DND-41 (cell line): ENCODE data around the gene STRADA.
A peak's percentile ranks its signal among the peaks of the same experiment; 100 is the strongest.

Source experiments
- ATAC-seq: fragments of 200-7000 bp; cut with Tn5 transposase; 3 replicates; pipeline ENCODE4 v1.9.1; 2021; ENCODE audit warnings: low read depth; ENCODE audit not compliant: insufficient read depth
- DNase-seq: peaks from one replicate; pipeline ENCODE4 v3.0.0-alpha.2; 2020
- H2AFZ ChIP-seq: 2 replicates; pipeline ENCODE4 v1.6.0; 2012; ENCODE audit warnings: low read depth, low read length
- H3K27ac ChIP-seq: 2 replicates; pipeline ENCODE4 v1.5.1; 2012; ENCODE audit warnings: low read length, inconsistent platforms
- H3K27me3 ChIP-seq: fragments of 200-600 bp; sonication (generic); 2 replicates; pipeline ENCODE4 v1.6.0; 2012; ENCODE audit warnings: low read length, mild to moderate bottlenecking, inconsistent platforms; ENCODE audit not compliant: insufficient read depth, poor library complexity
- H3K36me3 ChIP-seq: 2 replicates; pipeline ENCODE4 v1.5.1; 2012; ENCODE audit warnings: low read length, inconsistent platforms; ENCODE audit not compliant: insufficient read depth
- H3K4me1 ChIP-seq: 2 replicates; pipeline ENCODE4 v1.5.1; 2012; ENCODE audit warnings: mild to moderate bottlenecking, low read length; ENCODE audit not compliant: insufficient read depth
- H3K4me2 ChIP-seq: 2 replicates; pipeline ENCODE4 v1.6.0; 2012; ENCODE audit warnings: mild to moderate bottlenecking, moderate library complexity, low read length, inconsistent platforms; ENCODE audit not compliant: insufficient read depth
- H3K4me3 ChIP-seq, 2 experiments: fragments of 200-600 bp in 1 of 2; shearing (Covaris generic) in 1 of 2; 2 replicates each; pipeline ENCODE4 v1.5.1; 2012 to 2016; ENCODE audit warnings: inconsistent platforms in 2 of 2, low read length in 2 of 2, mild to moderate bottlenecking in 2 of 2, low read depth in 1 of 2, moderate library complexity in 1 of 2
- H3K79me2 ChIP-seq: 2 replicates; pipeline ENCODE4 v1.6.0; 2012; ENCODE audit warnings: low read length, inconsistent platforms; ENCODE audit not compliant: insufficient read depth
- H3K9ac ChIP-seq: 2 replicates; pipeline ENCODE4 v1.6.0; 2012; ENCODE audit warnings: low read depth, mild to moderate bottlenecking, inconsistent platforms, low read length, moderate library complexity
- H3K9me3 ChIP-seq: 2 replicates; pipeline ENCODE4 v1.5.1; 2012; ENCODE audit warnings: low read length, moderate library complexity, mild to moderate bottlenecking, inconsistent platforms; ENCODE audit not compliant: insufficient read depth, severe bottlenecking
- H4K20me1 ChIP-seq: 2 replicates; pipeline ENCODE4 v1.6.0; 2012; ENCODE audit warnings: low read length; ENCODE audit not compliant: insufficient read depth
- EZH2 ChIP-seq: IDR thresholded peaks from 3 replicates; pipeline ENCODE4 v1.6.1; 2012; ENCODE audit warnings: borderline replicate concordance, low read depth, mild to moderate bottlenecking, moderate library complexity, low read length, inconsistent platforms; ENCODE audit not compliant: severe bottlenecking
- TF ChIP-seq, protein P1 (sequence below): IDR thresholded peaks from 2 replicates; pipeline ENCODE4 v1.5.1; 2012; ENCODE audit warnings: borderline replicate concordance, low read length, moderate library complexity, mild to moderate bottlenecking; ENCODE audit not compliant: poor library complexity, severe bottlenecking; ENCODE audit errors: extremely low read depth

Gene STRADA

DNA sequence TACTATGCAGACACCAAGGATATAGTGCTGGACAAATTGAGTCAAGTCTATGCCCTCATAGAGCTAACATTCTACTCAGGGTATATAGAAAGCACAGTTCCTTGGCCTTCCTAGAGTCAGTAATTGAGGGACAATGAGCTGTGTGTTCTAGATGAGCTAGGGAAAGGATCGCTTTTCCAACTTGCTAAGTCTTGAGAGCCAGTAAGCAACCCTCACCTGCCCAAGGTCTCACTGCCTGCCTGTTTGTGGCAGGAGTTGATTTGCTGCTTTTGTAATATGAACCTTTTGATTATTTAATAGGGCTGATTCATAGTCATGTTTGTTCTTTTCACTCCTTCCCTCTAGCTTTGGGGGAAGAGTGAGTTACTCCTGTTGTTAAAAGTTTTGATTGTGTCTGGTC lies 38.9 kb upstream of the STRADA start:
- no peak for ATAC-seq
- no peak for DNase-seq
- Histone ChIP-seq H3K27ac (no peak overlapping the region), H3K9me3 (no peaks in the 10 kb centered on the region), H4K20me1 (peaks cover 79% of the 10 kb centered on the region), H3K4me2 (no peak overlapping the region; the same call in 1 of the 2 replicates), H3K79me2 (peaks cover 98% of the 10 kb centered on the region), H3K4me3 (no peak overlapping the region), H3K27me3 (no peaks in the 10 kb centered on the region), H3K36me3 (peaks cover 80% of the 10 kb centered on the region), H3K9ac (no peak overlapping the region), H2AFZ (no peak overlapping the region), H3K4me1 (peaks cover 27% of the 10 kb centered on the region)
- TF ChIP-seq EZH2, result no peak
- TF ChIP-seq, protein P1, sequence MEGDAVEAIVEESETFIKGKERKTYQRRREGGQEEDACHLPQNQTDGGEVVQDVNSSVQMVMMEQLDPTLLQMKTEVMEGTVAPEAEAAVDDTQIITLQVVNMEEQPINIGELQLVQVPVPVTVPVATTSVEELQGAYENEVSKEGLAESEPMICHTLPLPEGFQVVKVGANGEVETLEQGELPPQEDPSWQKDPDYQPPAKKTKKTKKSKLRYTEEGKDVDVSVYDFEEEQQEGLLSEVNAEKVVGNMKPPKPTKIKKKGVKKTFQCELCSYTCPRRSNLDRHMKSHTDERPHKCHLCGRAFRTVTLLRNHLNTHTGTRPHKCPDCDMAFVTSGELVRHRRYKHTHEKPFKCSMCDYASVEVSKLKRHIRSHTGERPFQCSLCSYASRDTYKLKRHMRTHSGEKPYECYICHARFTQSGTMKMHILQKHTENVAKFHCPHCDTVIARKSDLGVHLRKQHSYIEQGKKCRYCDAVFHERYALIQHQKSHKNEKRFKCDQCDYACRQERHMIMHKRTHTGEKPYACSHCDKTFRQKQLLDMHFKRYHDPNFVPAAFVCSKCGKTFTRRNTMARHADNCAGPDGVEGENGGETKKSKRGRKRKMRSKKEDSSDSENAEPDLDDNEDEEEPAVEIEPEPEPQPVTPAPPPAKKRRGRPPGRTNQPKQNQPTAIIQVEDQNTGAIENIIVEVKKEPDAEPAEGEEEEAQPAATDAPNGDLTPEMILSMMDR, result no peak

DNA sequence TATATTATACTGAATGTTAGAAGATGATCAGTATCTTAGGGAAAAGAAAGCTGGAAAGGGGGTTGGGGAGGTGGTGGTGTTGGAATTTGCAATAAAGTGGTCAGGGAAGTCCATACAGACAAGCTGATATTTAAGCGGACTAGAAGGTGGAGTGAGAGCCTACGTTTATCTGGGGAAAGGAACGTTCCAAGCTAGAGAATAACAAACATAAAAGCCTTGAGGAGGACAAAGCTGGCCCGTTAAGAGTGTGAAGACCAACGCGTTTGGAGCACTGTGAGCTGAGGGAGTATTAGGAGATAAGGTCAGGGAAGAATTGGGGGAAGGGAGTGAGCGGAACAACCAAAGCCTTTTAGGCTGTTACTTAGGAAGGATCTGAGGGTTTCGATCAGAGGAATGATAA lies 33.8 kb upstream of the STRADA start:
- Histone ChIP-seq H2AFZ (no peak overlapping the region), H3K27ac (peak overlapping the region; percentile 98), H3K4me2 (peak overlapping the region; percentile 92), H3K4me3 (peak overlapping the region; percentile 82 to 97), H3K4me1 (peaks cover 51% of the 10 kb centered on the region), H3K27me3 (no peaks in the 10 kb centered on the region), H3K36me3 (peaks cover 57% of the 10 kb centered on the region), H3K9me3 (no peaks in the 10 kb centered on the region), H3K79me2 (peaks cover 93% of the 10 kb centered on the region), H4K20me1 (peaks cover 66% of the 10 kb centered on the region), H3K9ac (peak overlapping the region; percentile 82)
- DNase-seq (no peak), ATAC-seq (no peak)
- no peak for TF ChIP-seq EZH2
- TF ChIP-seq, protein P1, result no peak

DNA sequence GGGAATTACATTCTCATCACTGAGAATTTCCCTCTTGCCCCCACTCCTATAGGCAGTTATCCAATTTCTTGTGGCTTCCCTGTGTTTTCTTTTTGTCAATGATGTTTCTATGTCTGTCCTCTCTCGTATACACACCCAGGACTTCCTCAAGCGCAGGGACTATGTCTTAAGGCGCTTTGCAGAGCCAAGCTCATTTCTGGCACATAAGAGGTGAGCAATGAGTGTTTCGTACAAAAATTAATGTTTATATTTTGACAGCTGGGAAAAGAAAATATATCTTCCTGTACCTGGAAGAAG lies 33.3 kb upstream of the STRADA start:
- DNase-seq, result peak; percentile 24
- ATAC-seq, result no peak
- Histone ChIP-seq H3K4me2 (peak overlapping the region; percentile 92), H4K20me1 (peaks cover 62% of the 10 kb centered on the region), H3K4me3 (peak overlapping the region; percentile 82 to 97), H3K79me2 (peaks cover 93% of the 10 kb centered on the region), H3K4me1 (peaks cover 54% of the 10 kb centered on the region), H2AFZ (0 out of 2 replicates have a peak overlapping the region, but pooled peaks have one; percentile 66), H3K27me3 (no peaks in the 10 kb centered on the region), H3K9me3 (no peaks in the 10 kb centered on the region), H3K36me3 (peaks cover 57% of the 10 kb centered on the region), H3K9ac (peak overlapping the region; percentile 82), H3K27ac (peak overlapping the region; percentile 98)
- no peak for TF ChIP-seq EZH2
- TF ChIP-seq, protein P1, result no peak
